Embryonic facial prominence (tissue), 1 donor: ENCODE results near the gene RBMY1B.
"Not testable (repeated sequence)": the region's sequence is repeated elsewhere in the genome, so short reads cannot be mapped to it uniquely, and the experiment has no call there.

Experiments used
- DNase-seq: peaks from one replicate; pipeline ENCODE4 v3.0.0-alpha.2; 2016; ENCODE audit errors: extremely low spot score

The RBMY1B gene

GRCh38 chrY:21511038-21511437 is at the start of gene RBMY1B:
Gene RBMY1B (plus strand): TSS chrY:21511338. CDS start chrY:21513351, 2,013 bp downstream.
- not testable (repeated sequence) for DNase-seq

- not testable (repeated sequence) for DNase-seq
Measured at GRCh38 chrY:21462915-21463314, 48.2 kb upstream of the RBMY1B start.

GRCh38 chrY:21482967-21483366 is 28.2 kb upstream of the RBMY1B start:
- DNase-seq = no peak

- not testable (repeated sequence) for DNase-seq
Measured at GRCh38 chrY:21534579-21534978, 23.4 kb downstream of the RBMY1B start, which contains the start of gene RBMY1A1. Gene RBMY1A1 (plus strand): TSS chrY:21534879. CDS start chrY:21536892, 2,013 bp downstream.

GRCh38 chrY:21559316-21559984 is 48.3 kb downstream of the RBMY1B start:
- not testable (repeated sequence) for DNase-seq
